A549 (cell line): ENCODE measurements around the gene MGAT5B. TPM values are rescaled to one million over a fixed set of nuclear protein-coding genes. Genes with fewer than 3 reads are reported as not detected.

ENCODE experiments used
- ATAC-seq, 2 experiments: fragments of 200-7000 bp in 1 of 2; fragments of >200 bp in 1 of 2; cut with Nextera tagmentation in 1 of 2; cut with Tn5 transposase in 1 of 2; 3 replicates each; pipeline versions ENCODE4 v1.8.0 to v1.9.1; 2018 to 2020; ENCODE audit warnings: mild to moderate bottlenecking in 1 of 2, moderate library complexity in 1 of 2
- CTCF ChIA-PET: fragments of 300-600 bp; sonication (Branson Sonifier 250); formaldehyde crosslinking; extraction: SDS; loops from one replicate; lab custom pipeline; 2021; ENCODE audit warnings: antibody characterized with exemption, inconsistent platforms; lab: Yijun Ruan, JAX
- POLR2A ChIA-PET: fragments of 350-600 bp; formaldehyde crosslinking; extraction: SDS; loops from one replicate; lab custom pipeline; 2021; ENCODE audit warnings: antibody characterized with exemption, inconsistent platforms; lab: Yijun Ruan, JAX
- DNase-seq, 2 experiments: peaks; one replicate each; pipeline versions ENCODE4 v3.0.0 to v3.0.0-alpha.2; 2011 to 2016; ENCODE audit warnings: low read depth in 1 of 2, low spot score in 1 of 2
- FAIRE-seq: peaks from 2 replicates; lab custom pipeline; 2011; peaks lifted over from hg19 to GRCh38; lab: Jason Lieb, UNC
- H3K27ac ChIP-seq, 2 experiments: fragments of >200 bp; sonication (Bioruptor Twin); formaldehyde crosslinking; 3 replicates each; pipeline ENCODE4 v1.5.1; 2016 to 2017
- H3K4me1 ChIP-seq: fragments of >200 bp; sonication (Bioruptor Twin); formaldehyde crosslinking; 3 replicates; pipeline ENCODE4 v1.6.1; 2016
- H3K4me2 ChIP-seq: fragments of >200 bp; sonication (Bioruptor Twin); formaldehyde crosslinking; 3 replicates; pipeline ENCODE4 v1.6.1; 2016
- H3K4me3 ChIP-seq: fragments of >200 bp; sonication (Bioruptor Twin); formaldehyde crosslinking; 3 replicates; pipeline ENCODE4 v1.5.1; 2016
- H3K9me3 ChIP-seq: fragments of >200 bp; sonication (Bioruptor Twin); formaldehyde crosslinking; 3 replicates; pipeline ENCODE4 v1.6.1; 2016
- CBX2 ChIP-seq: fragments of 200-600 bp; sonication (generic); IDR thresholded peaks from 2 replicates; pipeline ENCODE4 v1.6.1; 2016; ENCODE audit warnings: low read depth, mild to moderate bottlenecking, borderline replicate concordance
- EP300 ChIP-seq, 2 experiments: fragments of >200 bp; sonication (Bioruptor Twin); formaldehyde crosslinking; IDR thresholded peaks; 2 replicates in 1 of 2; 3 replicates in 1 of 2; pipeline ENCODE4 v1.6.1; 2016 to 2017
- ESRRA ChIP-seq: fragments of 150-350 bp; IDR thresholded peaks from 2 replicates; pipeline ENCODE4 v1.6.1; 2014; ENCODE audit warnings: mild to moderate bottlenecking, low read length, borderline replicate concordance
- FOSL2 ChIP-seq, 2 experiments: fragments of 450-650 bp in 1 of 2; fragments of >200 bp in 1 of 2; sonication (Bioruptor Twin) in 1 of 2; formaldehyde crosslinking; IDR thresholded peaks; 2 replicates each; pipeline versions ENCODE4 v1.5.0 to v1.6.1; 2016 to 2020; ENCODE audit warnings: mild to moderate bottlenecking in 1 of 2, moderate library complexity in 1 of 2
- FOXS1 ChIP-seq: fragments of 250-450 bp; sonication (Bioruptor Pico); IDR thresholded peaks from 2 replicates; pipeline ENCODE4 v1.5.0; 2020; ENCODE audit warnings: mild to moderate bottlenecking, moderate library complexity
- HDAC2 ChIP-seq: fragments of 200-600 bp; sonication (generic); IDR thresholded peaks from 2 replicates; pipeline ENCODE4 v1.6.1; 2016
- HOXA7 ChIP-seq: fragments of 250-450 bp; sonication (Bioruptor Pico); IDR thresholded peaks from 2 replicates; pipeline ENCODE4 v1.5.0; 2020; ENCODE audit warnings: mild to moderate bottlenecking, moderate library complexity
- JUNB ChIP-seq: fragments of >200 bp; sonication (Bioruptor Twin); formaldehyde crosslinking; IDR thresholded peaks from 2 replicates; pipeline ENCODE4 v1.6.1; 2016
- MAZ ChIP-seq: fragments of 150-350 bp; IDR thresholded peaks from 2 replicates; pipeline ENCODE4 v1.6.1; 2014; ENCODE audit warnings: antibody characterized with exemption, low read depth, low read length, borderline replicate concordance
- MYC ChIP-seq: IDR thresholded peaks from 2 replicates; pipeline ENCODE4 v1.6.1; 2012; ENCODE audit warnings: mild to moderate bottlenecking, inconsistent platforms, low read length, improper control_type of control experiment, borderline replicate concordance
- NFE2L2 ChIP-seq: fragments of 150-350 bp; conservative IDR thresholded peaks from 2 replicates; pipeline ENCODE4 v1.6.1; 2014; ENCODE audit warnings: low read length
- NR3C1 ChIP-seq: fragments of >200 bp; sonication (Bioruptor Twin); formaldehyde crosslinking; IDR thresholded peaks from 3 replicates; pipeline ENCODE4 v1.6.1; 2017
- RAD21 ChIP-seq, 2 experiments: fragments of >200 bp in 1 of 2; sonication (Bioruptor Twin) in 1 of 2; formaldehyde crosslinking in 1 of 2; IDR thresholded peaks in 1 of 2; conservative IDR thresholded peaks in 1 of 2; 2 replicates in 1 of 2; 3 replicates in 1 of 2; pipeline ENCODE4 v1.6.1; 2012 to 2018; ENCODE audit warnings: inconsistent platforms in 1 of 2
- RFX5 ChIP-seq: fragments of 450-650 bp; IDR thresholded peaks from 2 replicates; pipeline ENCODE4 v1.7.1; 2014; ENCODE audit warnings: antibody characterized with exemption, mild to moderate bottlenecking, moderate library complexity
- RNF2 ChIP-seq: fragments of 200-600 bp; sonication (generic); IDR thresholded peaks from 2 replicates; pipeline ENCODE4 v1.6.1; 2016; ENCODE audit warnings: low read depth, mild to moderate bottlenecking, antibody characterized with exemption, moderate library complexity, borderline replicate concordance
- SMC3 ChIP-seq: fragments of >200 bp; sonication (Bioruptor Twin); formaldehyde crosslinking; IDR thresholded peaks from 3 replicates; pipeline ENCODE4 v1.6.1; 2018; ENCODE audit warnings: inconsistent platforms
- SREBF2 ChIP-seq: fragments of 450-650 bp; IDR thresholded peaks from 2 replicates; pipeline ENCODE4 v1.6.1; 2014; ENCODE audit warnings: mild to moderate bottlenecking, moderate library complexity
- TP53 ChIP-seq: fragments of 250-450 bp; sonication (Bioruptor Pico); IDR thresholded peaks from 2 replicates; pipeline ENCODE4 v1.5.0; 2021; ENCODE audit warnings: mild to moderate bottlenecking, moderate library complexity
- ZC3H11A ChIP-seq: fragments of 450-650 bp; IDR thresholded peaks from 2 replicates; pipeline ENCODE4 v1.6.1; 2014; ENCODE audit warnings: antibody characterized with exemption, mild to moderate bottlenecking
- ZFP36 ChIP-seq: fragments of 450-650 bp; IDR thresholded peaks from 2 replicates; pipeline ENCODE4 v1.6.1; 2014; ENCODE audit warnings: borderline replicate concordance; ENCODE audit not compliant: partially characterized antibody
- WGBS: methylation state at CpG from one replicate; pipeline ENCODE4 v1.1.6; 2017; ENCODE audit errors: missing lambda C conversion rate; 5-methylcytosine and 5-hydroxymethylcytosine counted together
- polyA plus RNA-seq, 4 experiments: library from polyadenylated mRNA; depleted of rRNA in 3 of 4; stranded (reverse); fragments of >200 nt; fragmentation: RNase III in 1 of 4; extraction: RNeasy Plus Mini Kit Qiagen cat#74134 plus additional on column Dnase treatment in 1 of 4; gene quantifications; 2 replicates in 3 of 4; 3 replicates in 1 of 4; pipeline ENCODE4 v1.2.3, GENCODE V29; 2011 to 2017
- TF ChIP-seq, protein P1 (sequence below): IDR thresholded peaks from 2 replicates; pipeline ENCODE4 v1.6.1; 2012
- TF ChIP-seq, protein P2 (sequence below): fragments of >200 bp; sonication (Bioruptor Twin); formaldehyde crosslinking; IDR thresholded peaks from 3 replicates; pipeline ENCODE4 v1.5.1; 2016
- TF ChIP-seq, protein P3 (sequence below): fragments of 450-650 bp; IDR thresholded peaks from 2 replicates; pipeline ENCODE4 v1.6.1; 2014; ENCODE audit warnings: antibody characterized with exemption
- TF ChIP-seq, protein P4 (sequence below): fragments of 150-350 bp; IDR thresholded peaks from 2 replicates; pipeline ENCODE4 v1.6.1; 2014; ENCODE audit warnings: low read depth, mild to moderate bottlenecking, low read length
- TF ChIP-seq, protein P5 (sequence below): fragments of 250-450 bp; sonication (Bioruptor Pico); IDR thresholded peaks from 2 replicates; pipeline ENCODE4 v1.5.0; 2020; ENCODE audit warnings: low read depth, mild to moderate bottlenecking, moderate library complexity

The MGAT5B gene
- polyA plus RNA-seq, 2 of the 4 experiments (the other 2 are of a cell fraction): 7.6 to 22.8 TPM

DNA sequence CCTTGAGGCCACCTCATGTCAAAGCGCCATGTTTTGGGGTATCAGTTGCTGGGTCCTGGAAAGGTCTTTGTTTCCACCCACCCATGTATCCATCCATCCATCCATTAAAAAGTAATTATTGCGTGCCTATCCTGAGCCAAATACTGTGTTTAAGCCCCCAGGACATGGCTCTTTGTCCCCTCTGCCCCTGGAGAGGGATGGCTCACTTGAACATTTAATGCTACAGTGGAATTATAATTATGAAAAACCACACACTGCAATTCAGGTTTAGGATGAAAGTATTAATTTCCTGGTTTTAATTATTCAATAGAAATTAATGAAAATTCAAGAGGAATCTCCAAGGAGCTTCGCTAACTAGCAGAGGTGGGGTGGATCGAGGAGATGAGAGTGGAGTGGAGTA lies 97.8 kb downstream of the MGAT5B start:
- H3K9me3 ChIP-seq: no peaks in the 10 kb centered on the region
- WGBS: 72% methylated on average over 4 of the region's 4 CpGs
- CTCF ChIA-PET: interaction anchor here (0.8 to 4.6 kb wide), 6 partner anchors 10 to 101 kb away, joined by 3 to 26 read pairs (median 4); partner anchors contain the start of gene MGAT5B
- no peak for FAIRE-seq
- no peak for DNase-seq
- H3K4me3 ChIP-seq: no peak overlapping the region
- H3K4me2 ChIP-seq: no peak overlapping the region
- TF ChIP-seq ZFP36 (no peak), ESRRA (no peak), NFE2L2 (no peak), RAD21 (conservative IDR thresholded peaks at IDR 0.05 in 1 of 2, IDR thresholded peaks at IDR 0.05 in 1 of 2) (no peak), JUNB (no peak), RNF2 (no peak), ZC3H11A (no peak), SREBF2 (no peak), FOSL2 (IDR thresholded peaks at IDR 0.05) (no peak), FOSL2 (CRISPR knock-in tag; IDR thresholded peaks at IDR 0.05) (no peak), NR3C1 (no peak), TP53 (CRISPR knock-in tag) (no peak)
- TF ChIP-seq, protein P1, sequence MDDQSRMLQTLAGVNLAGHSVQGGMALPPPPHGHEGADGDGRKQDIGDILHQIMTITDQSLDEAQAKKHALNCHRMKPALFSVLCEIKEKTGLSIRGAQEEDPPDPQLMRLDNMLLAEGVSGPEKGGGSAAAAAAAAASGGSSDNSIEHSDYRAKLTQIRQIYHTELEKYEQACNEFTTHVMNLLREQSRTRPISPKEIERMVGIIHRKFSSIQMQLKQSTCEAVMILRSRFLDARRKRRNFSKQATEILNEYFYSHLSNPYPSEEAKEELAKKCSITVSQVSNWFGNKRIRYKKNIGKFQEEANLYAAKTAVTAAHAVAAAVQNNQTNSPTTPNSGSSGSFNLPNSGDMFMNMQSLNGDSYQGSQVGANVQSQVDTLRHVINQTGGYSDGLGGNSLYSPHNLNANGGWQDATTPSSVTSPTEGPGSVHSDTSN: no peak
- TF ChIP-seq, protein P2, sequence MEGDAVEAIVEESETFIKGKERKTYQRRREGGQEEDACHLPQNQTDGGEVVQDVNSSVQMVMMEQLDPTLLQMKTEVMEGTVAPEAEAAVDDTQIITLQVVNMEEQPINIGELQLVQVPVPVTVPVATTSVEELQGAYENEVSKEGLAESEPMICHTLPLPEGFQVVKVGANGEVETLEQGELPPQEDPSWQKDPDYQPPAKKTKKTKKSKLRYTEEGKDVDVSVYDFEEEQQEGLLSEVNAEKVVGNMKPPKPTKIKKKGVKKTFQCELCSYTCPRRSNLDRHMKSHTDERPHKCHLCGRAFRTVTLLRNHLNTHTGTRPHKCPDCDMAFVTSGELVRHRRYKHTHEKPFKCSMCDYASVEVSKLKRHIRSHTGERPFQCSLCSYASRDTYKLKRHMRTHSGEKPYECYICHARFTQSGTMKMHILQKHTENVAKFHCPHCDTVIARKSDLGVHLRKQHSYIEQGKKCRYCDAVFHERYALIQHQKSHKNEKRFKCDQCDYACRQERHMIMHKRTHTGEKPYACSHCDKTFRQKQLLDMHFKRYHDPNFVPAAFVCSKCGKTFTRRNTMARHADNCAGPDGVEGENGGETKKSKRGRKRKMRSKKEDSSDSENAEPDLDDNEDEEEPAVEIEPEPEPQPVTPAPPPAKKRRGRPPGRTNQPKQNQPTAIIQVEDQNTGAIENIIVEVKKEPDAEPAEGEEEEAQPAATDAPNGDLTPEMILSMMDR: no peak
- TF ChIP-seq, protein P3, sequence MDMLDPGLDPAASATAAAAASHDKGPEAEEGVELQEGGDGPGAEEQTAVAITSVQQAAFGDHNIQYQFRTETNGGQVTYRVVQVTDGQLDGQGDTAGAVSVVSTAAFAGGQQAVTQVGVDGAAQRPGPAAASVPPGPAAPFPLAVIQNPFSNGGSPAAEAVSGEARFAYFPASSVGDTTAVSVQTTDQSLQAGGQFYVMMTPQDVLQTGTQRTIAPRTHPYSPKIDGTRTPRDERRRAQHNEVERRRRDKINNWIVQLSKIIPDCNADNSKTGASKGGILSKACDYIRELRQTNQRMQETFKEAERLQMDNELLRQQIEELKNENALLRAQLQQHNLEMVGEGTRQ: no peak
- TF ChIP-seq, protein P4, sequence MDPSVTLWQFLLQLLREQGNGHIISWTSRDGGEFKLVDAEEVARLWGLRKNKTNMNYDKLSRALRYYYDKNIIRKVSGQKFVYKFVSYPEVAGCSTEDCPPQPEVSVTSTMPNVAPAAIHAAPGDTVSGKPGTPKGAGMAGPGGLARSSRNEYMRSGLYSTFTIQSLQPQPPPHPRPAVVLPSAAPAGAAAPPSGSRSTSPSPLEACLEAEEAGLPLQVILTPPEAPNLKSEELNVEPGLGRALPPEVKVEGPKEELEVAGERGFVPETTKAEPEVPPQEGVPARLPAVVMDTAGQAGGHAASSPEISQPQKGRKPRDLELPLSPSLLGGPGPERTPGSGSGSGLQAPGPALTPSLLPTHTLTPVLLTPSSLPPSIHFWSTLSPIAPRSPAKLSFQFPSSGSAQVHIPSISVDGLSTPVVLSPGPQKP: no peak
- peaks cover 8% of the 10 kb centered on the region; the same call in 2 of the 3 replicates for H3K4me1 ChIP-seq
- POLR2A ChIA-PET: no interaction called here
- ATAC-seq: no peak
- H3K27ac ChIP-seq: peak overlapping the region in 1 of 2 experiments; percentile 39; a peak in 1 of 6 replicates

DNA sequence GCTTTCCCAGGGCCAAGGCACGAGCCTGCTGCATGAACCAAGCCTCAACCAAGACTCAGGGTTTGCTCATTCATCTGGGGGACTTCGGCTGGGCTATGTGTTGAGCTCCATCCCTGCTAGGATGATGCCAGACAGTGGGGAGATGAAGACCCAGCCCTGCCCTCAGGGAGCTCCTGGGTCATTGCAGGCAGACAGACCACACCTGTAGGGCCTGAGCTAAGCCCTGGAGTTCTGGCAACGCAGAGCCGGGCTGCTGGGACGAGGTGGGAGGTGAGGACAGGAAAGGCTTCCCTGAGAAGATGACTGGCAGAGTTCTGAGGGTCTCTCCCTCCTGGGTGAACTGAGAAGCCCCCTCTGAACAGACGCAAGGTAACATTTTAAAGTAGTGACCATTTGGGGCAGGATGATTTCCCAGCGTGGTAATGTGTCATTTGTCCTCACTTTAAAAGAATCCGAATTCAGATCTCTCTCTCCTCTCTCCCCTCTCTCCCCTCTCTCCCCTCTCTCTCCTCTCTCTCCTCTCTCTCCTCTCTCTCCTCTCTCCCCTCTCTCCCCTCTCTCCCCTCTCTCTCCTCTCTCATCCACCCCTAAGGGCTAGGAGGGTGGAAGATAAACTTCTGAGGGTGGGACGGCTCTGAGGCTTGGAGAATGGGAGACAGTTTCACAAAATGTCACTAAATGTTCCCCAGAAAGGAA lies 98.4 kb downstream of the MGAT5B start:
- H3K27ac ChIP-seq: peak overlapping the region in 1 of 2 experiments; percentile 39; a peak in 1 of 6 replicates
- CTCF ChIA-PET: interaction anchor here (0.8 to 4.6 kb wide), 8 partner anchors 9 to 100 kb away, joined by 3 to 26 read pairs (median 4); partner anchors contain the start of gene MGAT5B

More for the DNA sequence above, 98.4 kb downstream of the MGAT5B start:
- POLR2A ChIA-PET: interaction anchor here (1.0 kb wide), 1 partner anchor 89 kb away, joined by 3 read pairs; no protein-coding TSS in a partner anchor
- 71% methylated on average over 9 of the region's 9 CpGs for WGBS
- ATAC-seq (peak in 1 of 2 experiments; percentile 17; a peak in 2 of 6 replicates), DNase-seq (no peak), FAIRE-seq (no peak)
- peaks cover 8% of the 10 kb centered on the region; the same call in 2 of the 3 replicates for H3K4me1 ChIP-seq
- TF ChIP-seq RFX5: no peak
- no peak for TF ChIP-seq FOXS1
- no peak for TF ChIP-seq MAZ
- no peak for TF ChIP-seq ZFP36
- TF ChIP-seq, protein P3: no peak
- TF ChIP-seq MYC: no peak
- no peak for TF ChIP-seq HOXA7 (CRISPR knock-in tag)
- TF ChIP-seq, protein P5, sequence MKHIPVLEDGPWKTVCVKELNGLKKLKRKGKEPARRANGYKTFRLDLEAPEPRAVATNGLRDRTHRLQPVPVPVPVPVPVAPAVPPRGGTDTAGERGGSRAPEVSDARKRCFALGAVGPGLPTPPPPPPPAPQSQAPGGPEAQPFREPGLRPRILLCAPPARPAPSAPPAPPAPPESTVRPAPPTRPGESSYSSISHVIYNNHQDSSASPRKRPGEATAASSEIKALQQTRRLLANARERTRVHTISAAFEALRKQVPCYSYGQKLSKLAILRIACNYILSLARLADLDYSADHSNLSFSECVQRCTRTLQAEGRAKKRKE (CRISPR knock-in tag): no peak
- TF ChIP-seq EP300 (IDR thresholded peaks at IDR 0.05): no peak
- no peak for TF ChIP-seq SMC3
- TF ChIP-seq CBX2: no peak
- TF ChIP-seq HDAC2: no peak
- TF ChIP-seq, protein P1: no peak
- no peak overlapping the region for H3K4me2 ChIP-seq
- H3K9me3 ChIP-seq: no peaks in the 10 kb centered on the region
- H3K4me3 ChIP-seq: no peak overlapping the region
